ENCODE data around the gene C7.
"Not testable (repeated sequence)": the region's sequence is repeated elsewhere in the genome, so short reads cannot be mapped to it uniquely, and the experiment has no call there.

C7 gene

GRCh38 chr5:40882291-40882690 lies 27.0 kb upstream of the C7 start:
- no peak overlapping the region for H3K9ac ChIP-seq (ENCODE audit: low read length)
- no peaks in the 10 kb centered on the region for H3K36me3 ChIP-seq (ENCODE audit: control insufficient read depth, insufficient read depth, low read length)
- no peaks in the 10 kb centered on the region for H3K27me3 ChIP-seq (ENCODE audit: control insufficient read depth, insufficient read depth, low read length)
- no peaks in the 10 kb centered on the region for H3K4me1 ChIP-seq (ENCODE audit: control insufficient read depth, insufficient read depth, low read length)
- H3K4me3 ChIP-seq (ENCODE audit: low read depth, low read length): no peak overlapping the region
- peaks cover 22% of the 10 kb centered on the region for H3K9me3 ChIP-seq (ENCODE audit: control insufficient read depth, insufficient read depth, low read depth, low read length)
- H3K27ac ChIP-seq (ENCODE audit: low read depth, low read length): no peak overlapping the region

GRCh38 chr5:40883051-40883450 lies 26.2 kb upstream of the C7 start:
- not testable (repeated sequence) for H3K36me3 ChIP-seq (ENCODE audit: control insufficient read depth, insufficient read depth, low read length); H3K4me1 ChIP-seq (ENCODE audit: control insufficient read depth, insufficient read depth, low read length); H3K9ac ChIP-seq (ENCODE audit: low read length); H3K27me3 ChIP-seq (ENCODE audit: control insufficient read depth, insufficient read depth, low read length); H3K4me3 ChIP-seq (ENCODE audit: low read depth, low read length); H3K27ac ChIP-seq (ENCODE audit: low read depth, low read length)
- H3K9me3 ChIP-seq (ENCODE audit: control insufficient read depth, insufficient read depth, low read depth, low read length): peaks cover 18% of the 10 kb centered on the region

GRCh38 chr5:40895440-40896425 lies 13.6 kb upstream of the C7 start:
- H3K27ac ChIP-seq (ENCODE audit: low read depth, low read length); H3K9me3 ChIP-seq (ENCODE audit: control insufficient read depth, insufficient read depth, low read depth, low read length); H3K27me3 ChIP-seq (ENCODE audit: control insufficient read depth, insufficient read depth, low read length); H3K36me3 ChIP-seq (ENCODE audit: control insufficient read depth, insufficient read depth, low read length); H3K9ac ChIP-seq (ENCODE audit: low read length): not testable (repeated sequence)
- peak overlapping the region; percentile 50 for H3K4me3 ChIP-seq (ENCODE audit: low read depth, low read length)
- peaks cover 12% of the 10 kb centered on the region; the same call in 1 of the 2 replicates for H3K4me1 ChIP-seq (ENCODE audit: control insufficient read depth, insufficient read depth, low read length)

- no peak overlapping the region for H3K4me3 ChIP-seq (ENCODE audit: low read depth, low read length)
- 0 out of 2 replicates have a peak, but pooled peaks cover 3% of the 10 kb centered on the region for H3K4me1 ChIP-seq (ENCODE audit: control insufficient read depth, insufficient read depth, low read length)
- H3K9me3 ChIP-seq (ENCODE audit: control insufficient read depth, insufficient read depth, low read depth, low read length): no peaks in the 10 kb centered on the region
- H3K27ac ChIP-seq (ENCODE audit: low read depth, low read length): no peak overlapping the region
- H3K9ac ChIP-seq (ENCODE audit: low read length): no peak overlapping the region
- H3K36me3 ChIP-seq (ENCODE audit: control insufficient read depth, insufficient read depth, low read length): no peaks in the 10 kb centered on the region
- no peaks in the 10 kb centered on the region for H3K27me3 ChIP-seq (ENCODE audit: control insufficient read depth, insufficient read depth, low read length)
Observed at GRCh38 chr5:40904205-40904993, 4.9 kb upstream of the C7 start.

- Histone ChIP-seq H3K27me3 (ENCODE audit: control insufficient read depth, insufficient read depth, low read length) (no peaks in the 10 kb centered on the region), H3K27ac (ENCODE audit: low read depth, low read length) (no peak overlapping the region), H3K36me3 (ENCODE audit: control insufficient read depth, insufficient read depth, low read length) (no peaks in the 10 kb centered on the region), H3K9ac (ENCODE audit: low read length) (no peak overlapping the region), H3K4me3 (ENCODE audit: low read depth, low read length) (no peak overlapping the region), H3K9me3 (ENCODE audit: control insufficient read depth, insufficient read depth, low read depth, low read length) (no peaks in the 10 kb centered on the region), H3K4me1 (ENCODE audit: control insufficient read depth, insufficient read depth, low read length) (0 out of 2 replicates have a peak, but pooled peaks cover 3% of the 10 kb centered on the region)
Observed at GRCh38 chr5:40904994-40905306, 4.3 kb upstream of the C7 start.

GRCh38 chr5:40906351-40906751 lies 2.9 kb upstream of the C7 start:
- Histone ChIP-seq H3K4me1 (ENCODE audit: control insufficient read depth, insufficient read depth, low read length) (0 out of 2 replicates have a peak, but pooled peaks cover 3% of the 10 kb centered on the region), H3K27ac (ENCODE audit: low read depth, low read length) (no peak overlapping the region), H3K27me3 (ENCODE audit: control insufficient read depth, insufficient read depth, low read length) (no peaks in the 10 kb centered on the region), H3K9ac (ENCODE audit: low read length) (no peak overlapping the region), H3K4me3 (ENCODE audit: low read depth, low read length) (no peak overlapping the region), H3K9me3 (ENCODE audit: control insufficient read depth, insufficient read depth, low read depth, low read length) (no peaks in the 10 kb centered on the region), H3K36me3 (ENCODE audit: control insufficient read depth, insufficient read depth, low read length) (no peaks in the 10 kb centered on the region)

GRCh38 chr5:40909723-40910122 lies 426 bp downstream of the C7 start:
- Histone ChIP-seq H3K4me1 (ENCODE audit: control insufficient read depth, insufficient read depth, low read length) (peaks cover 3% of the 10 kb centered on the region; the same call in 1 of the 2 replicates), H3K4me3 (ENCODE audit: low read depth, low read length) (no peak overlapping the region), H3K36me3 (ENCODE audit: control insufficient read depth, insufficient read depth, low read length) (no peaks in the 10 kb centered on the region), H3K27ac (ENCODE audit: low read depth, low read length) (no peak overlapping the region), H3K27me3 (ENCODE audit: control insufficient read depth, insufficient read depth, low read length) (no peaks in the 10 kb centered on the region), H3K9me3 (ENCODE audit: control insufficient read depth, insufficient read depth, low read depth, low read length) (no peaks in the 10 kb centered on the region), H3K9ac (ENCODE audit: low read length) (no peak overlapping the region)

GRCh38 chr5:40911266-40911665 lies 2.0 kb downstream of the C7 start:
- peaks cover 16% of the 10 kb centered on the region for H3K4me1 ChIP-seq (ENCODE audit: control insufficient read depth, insufficient read depth, low read length)
- H3K4me3 ChIP-seq (ENCODE audit: low read depth, low read length): no peak overlapping the region
- no peaks in the 10 kb centered on the region for H3K27me3 ChIP-seq (ENCODE audit: control insufficient read depth, insufficient read depth, low read length)
- no peaks in the 10 kb centered on the region for H3K36me3 ChIP-seq (ENCODE audit: control insufficient read depth, insufficient read depth, low read length)
- H3K9ac ChIP-seq (ENCODE audit: low read length): no peak overlapping the region
- no peaks in the 10 kb centered on the region for H3K9me3 ChIP-seq (ENCODE audit: control insufficient read depth, insufficient read depth, low read depth, low read length)
- H3K27ac ChIP-seq (ENCODE audit: low read depth, low read length): no peak overlapping the region

- Histone ChIP-seq H3K4me1 (ENCODE audit: control insufficient read depth, insufficient read depth, low read length) (peaks cover 18% of the 10 kb centered on the region), H3K36me3 (ENCODE audit: control insufficient read depth, insufficient read depth, low read length) (no peaks in the 10 kb centered on the region), H3K9me3 (ENCODE audit: control insufficient read depth, insufficient read depth, low read depth, low read length) (no peaks in the 10 kb centered on the region), H3K27ac (ENCODE audit: low read depth, low read length) (no peak overlapping the region), H3K4me3 (ENCODE audit: low read depth, low read length) (no peak overlapping the region), H3K27me3 (ENCODE audit: control insufficient read depth, insufficient read depth, low read length) (no peaks in the 10 kb centered on the region), H3K9ac (ENCODE audit: low read length) (no peak overlapping the region)
Observed at GRCh38 chr5:40914835-40915234, 5.5 kb downstream of the C7 start.

GRCh38 chr5:40915341-40915926 lies 6.1 kb downstream of the C7 start:
- Histone ChIP-seq H3K9ac (ENCODE audit: low read length) (no peak overlapping the region), H3K36me3 (ENCODE audit: control insufficient read depth, insufficient read depth, low read length) (no peaks in the 10 kb centered on the region), H3K9me3 (ENCODE audit: control insufficient read depth, insufficient read depth, low read depth, low read length) (peaks cover 3% of the 10 kb centered on the region; the same call in 1 of the 2 replicates), H3K27ac (ENCODE audit: low read depth, low read length) (no peak overlapping the region), H3K4me3 (ENCODE audit: low read depth, low read length) (no peak overlapping the region), H3K4me1 (ENCODE audit: control insufficient read depth, insufficient read depth, low read length) (peaks cover 18% of the 10 kb centered on the region), H3K27me3 (ENCODE audit: control insufficient read depth, insufficient read depth, low read length) (no peaks in the 10 kb centered on the region)

GRCh38 chr5:40916226-40916625 lies 6.9 kb downstream of the C7 start:
- Histone ChIP-seq H3K27me3 (ENCODE audit: control insufficient read depth, insufficient read depth, low read length) (no peaks in the 10 kb centered on the region), H3K27ac (ENCODE audit: low read depth, low read length) (no peak overlapping the region), H3K36me3 (ENCODE audit: control insufficient read depth, insufficient read depth, low read length) (no peaks in the 10 kb centered on the region), H3K4me3 (ENCODE audit: low read depth, low read length) (no peak overlapping the region), H3K9me3 (ENCODE audit: control insufficient read depth, insufficient read depth, low read depth, low read length) (peaks cover 3% of the 10 kb centered on the region; the same call in 1 of the 2 replicates), H3K9ac (ENCODE audit: low read length) (no peak overlapping the region), H3K4me1 (ENCODE audit: control insufficient read depth, insufficient read depth, low read length) (peaks cover 18% of the 10 kb centered on the region)

Data from HUES6 (cell line).